ENCODE measurements around the gene LYPD6B. TPM values are rescaled to one million over a fixed set of nuclear protein-coding genes. Genes with fewer than 3 reads are reported as not detected.

LYPD6B gene
- total RNA-seq, 1 experiment from 2014 or later: 35.8 TPM

DNA sequence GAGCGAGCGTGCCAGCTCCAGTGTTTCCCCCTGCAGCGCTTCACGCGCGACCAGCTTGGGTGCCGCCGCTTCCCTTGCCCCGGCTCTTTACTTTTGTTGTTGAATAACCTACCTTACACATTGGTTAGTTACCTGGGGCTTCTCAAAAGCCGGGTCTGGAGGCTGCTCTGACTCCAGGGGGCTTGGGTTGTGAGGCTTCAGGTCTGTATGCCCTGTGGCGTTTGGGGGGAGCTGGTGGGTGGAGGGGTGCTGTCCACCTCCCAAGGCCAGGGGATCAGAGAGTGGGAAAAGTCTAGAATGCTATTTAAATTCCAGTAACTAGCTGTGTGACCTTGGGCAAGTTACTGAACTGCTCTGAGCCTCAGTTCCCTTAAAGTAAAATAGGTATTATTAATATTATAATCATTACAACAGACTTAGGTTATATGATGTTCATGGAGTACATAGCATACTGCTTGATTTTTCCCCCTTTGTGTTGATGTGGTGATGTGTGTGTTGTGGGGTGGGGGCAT lies 770 bp downstream of the LYPD6B start:
- H3K27me3 ChIP-seq (replicated peaks; ENCODE audit: control insufficient read depth, insufficient read depth, low read length): no peaks in the 10 kb centered on the region
- intact Hi-C loops (cut with micrococcal nuclease; ENCODE audit: unreplicated experiment): loop anchor here (2.0 to 5.0 kb wide), 2 partner anchors 293 to 522 kb away; partner anchors contain the start of gene LYPD6
- CTCF ChIA-PET: interaction anchor here (0.8 to 3.2 kb wide), 3 partner anchors 22 to 291 kb away, joined by 3 to 65 read pairs (median 3); partner anchors contain the start of gene LYPD6
- BruUV-seq (replicated peaks): no TSS peak
- no peak for DNase-seq
- POLR2A ChIA-PET: interaction anchor here (0.9 kb wide), 1 partner anchor 10 kb away, joined by 3 read pairs; no protein-coding TSS in a partner anchor
- peaks cover 2% of the 10 kb centered on the region; the same call in 1 of the 2 replicates for H3K36me3 ChIP-seq (ENCODE audit: control insufficient read depth, insufficient read depth, low read length)
- no peaks in the 10 kb centered on the region for H3K9me3 ChIP-seq
- H3K4me1 ChIP-seq: no peaks in the 10 kb centered on the region
- H3K27me3 Mint-ChIP-seq (ENCODE audit: insufficient read depth, unreplicated experiment): no peaks in the 10 kb centered on the region
- H3K4me3 ChIP-seq (ENCODE audit: low read depth, low read length): peak overlapping the region; percentile 86
- peak overlapping the region; percentile 86 for H3K4me3 Mint-ChIP-seq (ENCODE audit: unreplicated experiment)
- H3K4me1 Mint-ChIP-seq (ENCODE audit: low read depth, unreplicated experiment): peaks cover 8% of the 10 kb centered on the region
- TF ChIP-seq, protein P1, sequence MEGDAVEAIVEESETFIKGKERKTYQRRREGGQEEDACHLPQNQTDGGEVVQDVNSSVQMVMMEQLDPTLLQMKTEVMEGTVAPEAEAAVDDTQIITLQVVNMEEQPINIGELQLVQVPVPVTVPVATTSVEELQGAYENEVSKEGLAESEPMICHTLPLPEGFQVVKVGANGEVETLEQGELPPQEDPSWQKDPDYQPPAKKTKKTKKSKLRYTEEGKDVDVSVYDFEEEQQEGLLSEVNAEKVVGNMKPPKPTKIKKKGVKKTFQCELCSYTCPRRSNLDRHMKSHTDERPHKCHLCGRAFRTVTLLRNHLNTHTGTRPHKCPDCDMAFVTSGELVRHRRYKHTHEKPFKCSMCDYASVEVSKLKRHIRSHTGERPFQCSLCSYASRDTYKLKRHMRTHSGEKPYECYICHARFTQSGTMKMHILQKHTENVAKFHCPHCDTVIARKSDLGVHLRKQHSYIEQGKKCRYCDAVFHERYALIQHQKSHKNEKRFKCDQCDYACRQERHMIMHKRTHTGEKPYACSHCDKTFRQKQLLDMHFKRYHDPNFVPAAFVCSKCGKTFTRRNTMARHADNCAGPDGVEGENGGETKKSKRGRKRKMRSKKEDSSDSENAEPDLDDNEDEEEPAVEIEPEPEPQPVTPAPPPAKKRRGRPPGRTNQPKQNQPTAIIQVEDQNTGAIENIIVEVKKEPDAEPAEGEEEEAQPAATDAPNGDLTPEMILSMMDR (IDR thresholded peaks at IDR 0.05; ENCODE audit: insufficient read depth in 1 of 2, low read depth in 1 of 2, low read length in 1 of 2, severe bottlenecking in 1 of 2, unreplicated experiment in 1 of 2): no peak
- peaks cover 6% of the 10 kb centered on the region for H3K36me3 Mint-ChIP-seq (ENCODE audit: insufficient read depth, unreplicated experiment)
- H3K9me3 Mint-ChIP-seq (ENCODE audit: unreplicated experiment): no peaks in the 10 kb centered on the region
- peak overlapping the region; percentile 73 for H3K27ac Mint-ChIP-seq (ENCODE audit: unreplicated experiment)

DNA sequence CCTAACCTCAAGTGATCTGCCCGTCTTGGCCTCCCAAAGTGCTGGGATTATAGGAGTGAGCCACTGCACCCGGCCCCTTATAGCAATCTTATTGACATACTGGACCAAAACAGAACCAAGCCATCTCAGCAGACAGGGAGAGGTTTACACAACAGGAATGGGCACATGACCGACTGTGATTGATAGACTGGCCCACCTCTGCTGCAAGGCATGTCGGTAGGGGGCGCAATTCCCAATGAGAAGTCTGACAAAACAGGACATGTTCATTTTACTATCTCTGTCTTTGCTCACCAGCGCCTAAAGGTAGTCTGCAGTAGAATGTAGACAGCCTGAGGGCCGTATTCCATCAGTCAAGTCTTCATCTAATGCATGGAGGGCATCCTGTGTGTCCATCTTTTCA lies 2.0 kb downstream of the LYPD6B start:
- no TSS peak for BruUV-seq (replicated peaks)
- Histone ChIP-seq H3K4me3 (ENCODE audit: low read depth, low read length) (no peak overlapping the region), H3K27me3 (replicated peaks; ENCODE audit: control insufficient read depth, insufficient read depth, low read length) (no peaks in the 10 kb centered on the region), H3K36me3 (ENCODE audit: control insufficient read depth, insufficient read depth, low read length) (peaks cover 2% of the 10 kb centered on the region; the same call in 1 of the 2 replicates), H3K9me3 (peaks cover 5% of the 10 kb centered on the region; the same call in 1 of the 2 replicates), H3K4me1 (0 out of 2 replicates have a peak, but pooled peaks cover 5% of the 10 kb centered on the region)
- Mint-ChIP-seq H3K36me3 (ENCODE audit: insufficient read depth, unreplicated experiment) (peaks cover 6% of the 10 kb centered on the region), H3K9me3 (ENCODE audit: unreplicated experiment) (no peaks in the 10 kb centered on the region), H3K27me3 (ENCODE audit: insufficient read depth, unreplicated experiment) (no peaks in the 10 kb centered on the region), H3K4me3 (ENCODE audit: unreplicated experiment) (peak overlapping the region; percentile 86), H3K4me1 (ENCODE audit: low read depth, unreplicated experiment) (peaks cover 16% of the 10 kb centered on the region), H3K27ac (ENCODE audit: unreplicated experiment) (no peak overlapping the region)
- TF ChIP-seq, protein P1 (IDR thresholded peaks at IDR 0.05; ENCODE audit: insufficient read depth in 1 of 2, low read depth in 1 of 2, low read length in 1 of 2, severe bottlenecking in 1 of 2, unreplicated experiment in 1 of 2): peak; percentile 4 to 34
- CTCF ChIA-PET: interaction anchor here (0.7 to 3.2 kb wide), 2 partner anchors 11 to 23 kb away, joined by 5 to 65 read pairs; no protein-coding TSS in a partner anchor
- intact Hi-C loops (cut with micrococcal nuclease; ENCODE audit: unreplicated experiment): no loop called here
- POLR2A ChIA-PET: no interaction called here
- peak in 1 of 2 experiments; percentile 57 for DNase-seq

DNA sequence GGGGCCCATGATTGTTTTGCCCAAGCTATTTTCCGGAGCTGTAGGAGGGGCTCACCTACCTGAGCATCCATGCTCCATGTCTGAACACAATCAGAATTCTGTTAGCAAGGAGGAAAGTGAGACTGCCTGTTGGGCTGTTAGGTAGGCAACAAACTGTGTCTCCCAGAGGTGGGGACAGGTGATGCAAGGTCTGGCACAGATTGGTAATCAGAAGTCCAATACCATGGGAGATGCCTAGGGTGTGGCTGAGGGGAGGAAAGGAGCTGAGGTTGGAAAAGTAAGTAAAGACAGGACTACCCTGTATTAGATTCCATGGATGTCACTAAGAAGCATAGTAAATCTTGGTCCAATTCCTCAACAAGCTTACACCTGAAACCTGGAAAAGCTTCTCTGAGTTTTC lies 3.0 kb downstream of the LYPD6B start:
- no TSS peak for BruUV-seq (replicated peaks)
- H3K36me3 Mint-ChIP-seq (ENCODE audit: insufficient read depth, unreplicated experiment): peaks cover 6% of the 10 kb centered on the region
- Histone ChIP-seq H3K27me3 (replicated peaks; ENCODE audit: control insufficient read depth, insufficient read depth, low read length) (no peaks in the 10 kb centered on the region), H3K4me1 (0 out of 2 replicates have a peak, but pooled peaks cover 5% of the 10 kb centered on the region), H3K4me3 (ENCODE audit: low read depth, low read length) (no peak overlapping the region), H3K36me3 (ENCODE audit: control insufficient read depth, insufficient read depth, low read length) (peaks cover 2% of the 10 kb centered on the region; the same call in 1 of the 2 replicates), H3K9me3 (peaks cover 10% of the 10 kb centered on the region; the same call in 1 of the 2 replicates)
- no peak overlapping the region for H3K4me3 Mint-ChIP-seq (ENCODE audit: unreplicated experiment)
- no peaks in the 10 kb centered on the region for H3K9me3 Mint-ChIP-seq (ENCODE audit: unreplicated experiment)
- H3K27ac Mint-ChIP-seq (ENCODE audit: unreplicated experiment): no peak overlapping the region
- TF ChIP-seq, protein P1 (IDR thresholded peaks at IDR 0.05; ENCODE audit: insufficient read depth in 1 of 2, low read depth in 1 of 2, low read length in 1 of 2, severe bottlenecking in 1 of 2, unreplicated experiment in 1 of 2): no peak
- H3K27me3 Mint-ChIP-seq (ENCODE audit: insufficient read depth, unreplicated experiment): no peaks in the 10 kb centered on the region
- DNase-seq: no peak
- intact Hi-C loops (cut with micrococcal nuclease; ENCODE audit: unreplicated experiment): no loop called here
- CTCF ChIA-PET: interaction anchor here (0.6 to 0.7 kb wide), 2 partner anchors 48 to 425 kb away, joined by 3 to 4 read pairs; no protein-coding TSS in a partner anchor
- H3K4me1 Mint-ChIP-seq (ENCODE audit: low read depth, unreplicated experiment): peaks cover 16% of the 10 kb centered on the region
- POLR2A ChIA-PET: no interaction called here

All from Caco-2 (cell line).